ENCODE data around the gene SMYD5.

- TF ChIP-seq POLR2A (IDR thresholded peaks at IDR 0.05; ENCODE audit: low read length) = no peak
- no peak for TF ChIP-seq GATA1 (IDR thresholded peaks at IDR 0.05; ENCODE audit: low read depth, low read length)
These were observed 55.0 kb downstream of the SMYD5 start for GRCh38 chr2:73268830-73269685.
